ENCODE measurements around the gene HHAT.

HHAT gene

DNA sequence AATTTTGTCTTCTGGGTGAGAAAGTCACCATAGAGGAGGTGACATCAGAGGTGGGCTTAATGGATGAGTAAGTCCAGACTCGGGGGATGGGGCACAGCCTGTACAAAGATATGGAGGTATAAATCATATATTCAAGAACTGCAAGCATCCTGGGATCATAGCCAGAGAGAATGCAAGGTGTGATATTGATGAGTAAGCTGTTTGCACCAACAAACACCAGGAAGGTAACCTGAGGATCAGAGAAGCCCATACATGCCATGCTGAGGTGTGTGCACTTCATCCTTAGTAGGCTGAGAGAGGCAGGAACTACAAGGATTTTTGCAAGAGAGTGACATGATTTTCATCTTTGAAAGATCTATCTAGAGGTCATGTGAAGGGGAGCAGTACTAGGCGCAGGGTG is 306.4 kb downstream of the HHAT start:
- Histone ChIP-seq H2AFZ (ENCODE audit: low read depth, low read length) (no peak overlapping the region), H3K4me1 (ENCODE audit: control insufficient read depth, insufficient read depth, low read depth, low read length) (peaks cover 4% of the 10 kb centered on the region), H2BK15ac (ENCODE audit: low read depth, poor library complexity, severe bottlenecking) (no peak overlapping the region), H3K14ac (ENCODE audit: low read length in 2 of 2) (no peak overlapping the region), H3K23ac (ENCODE audit: low read length in 2 of 2) (no peak overlapping the region), H3K36me3 (ENCODE audit: control insufficient read depth in 1 of 2, insufficient read depth in 2 of 2, low read depth in 1 of 2, low read length in 2 of 2) (no peaks in the 10 kb centered on the region), H4K8ac (ENCODE audit: low read length) (no peak overlapping the region), H2BK120ac (ENCODE audit: low read depth, low read length) (no peak overlapping the region), H3K79me1 (replicated peaks; ENCODE audit: low read length, poor library complexity, severe bottlenecking) (peaks cover 3% of the 10 kb centered on the region), H2AK5ac (ENCODE audit: low read length, severe bottlenecking) (no peak overlapping the region), H3K27ac (ENCODE audit: low read length, poor library complexity, severe bottlenecking) (no peak overlapping the region), H2BK12ac (ENCODE audit: low read length in 2 of 2) (no peak overlapping the region), H4K91ac (ENCODE audit: low read length) (no peak overlapping the region), H3K4me2 (ENCODE audit: low read length, poor library complexity, severe bottlenecking) (no peak overlapping the region), H2BK5ac (ENCODE audit: low read depth, low read length, poor library complexity, severe bottlenecking) (no peak overlapping the region), H3K9me3 (ENCODE audit: control insufficient read depth, low read length) (no peaks in the 10 kb centered on the region), H3K18ac (ENCODE audit: low read depth in 1 of 2, low read length in 2 of 2) (no peak overlapping the region), H3K9ac (ENCODE audit: low read length) (no peak overlapping the region), H3K4me3 (ENCODE audit: insufficient read depth in 1 of 2, low read depth in 1 of 2, low read length in 2 of 2) (no peak overlapping the region), H3K27me3 (ENCODE audit: control insufficient read depth in 1 of 2, insufficient read depth in 1 of 2, low read length in 2 of 2) (peaks cover 0 to 4% of the 10 kb centered on the region in 2 experiments), H3K4ac (ENCODE audit: low read depth in 1 of 2, low read length in 2 of 2) (no peak overlapping the region)
- WGBS: 93% methylated on average over 2 of the region's 2 CpGs
- DNase-seq: no peak

DNA sequence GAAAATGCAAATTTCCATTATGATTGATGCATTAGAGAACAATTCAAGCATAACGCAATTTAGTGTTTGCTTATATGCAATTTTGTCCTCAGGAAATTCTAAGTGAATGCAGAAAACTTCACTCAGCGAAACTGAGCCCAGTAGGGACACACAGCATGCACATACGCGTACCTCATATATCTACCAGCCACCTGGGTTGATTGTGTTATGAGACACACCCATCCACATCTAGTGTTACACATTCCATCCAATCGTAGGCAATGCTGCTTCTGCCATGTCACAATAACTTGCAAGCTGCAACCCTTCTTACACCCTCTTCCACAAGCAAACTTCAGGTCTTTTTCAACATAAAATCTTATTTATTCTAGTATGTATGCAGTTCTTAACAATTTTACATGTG is 312.9 kb downstream of the HHAT start:
- Histone ChIP-seq H3K4ac (ENCODE audit: low read depth in 1 of 2, low read length in 2 of 2) (no peak overlapping the region), H3K4me1 (ENCODE audit: control insufficient read depth, insufficient read depth, low read depth, low read length) (no peaks in the 10 kb centered on the region), H3K4me2 (ENCODE audit: low read length, poor library complexity, severe bottlenecking) (no peak overlapping the region), H3K36me3 (ENCODE audit: control insufficient read depth in 1 of 2, insufficient read depth in 2 of 2, low read depth in 1 of 2, low read length in 2 of 2) (no peaks in the 10 kb centered on the region), H2BK5ac (ENCODE audit: low read depth, low read length, poor library complexity, severe bottlenecking) (no peak overlapping the region), H3K79me1 (replicated peaks; ENCODE audit: low read length, poor library complexity, severe bottlenecking) (peaks cover 2% of the 10 kb centered on the region), H2BK120ac (ENCODE audit: low read depth, low read length) (no peak overlapping the region), H4K8ac (ENCODE audit: low read length) (no peak overlapping the region), H3K9ac (ENCODE audit: low read length) (no peak overlapping the region), H3K9me3 (ENCODE audit: control insufficient read depth, low read length) (no peaks in the 10 kb centered on the region), H2AFZ (ENCODE audit: low read depth, low read length) (no peak overlapping the region), H3K4me3 (ENCODE audit: insufficient read depth in 1 of 2, low read depth in 1 of 2, low read length in 2 of 2) (no peak overlapping the region), H3K14ac (ENCODE audit: low read length in 2 of 2) (no peak overlapping the region), H2AK5ac (ENCODE audit: low read length, severe bottlenecking) (no peak overlapping the region), H3K27me3 (ENCODE audit: control insufficient read depth in 1 of 2, insufficient read depth in 1 of 2, low read length in 2 of 2) (no peaks in the 10 kb centered on the region), H2BK12ac (ENCODE audit: low read length in 2 of 2) (peak overlapping the region in 1 of 2 experiments; percentile 82), H4K91ac (ENCODE audit: low read length) (peak overlapping the region; percentile 35), H3K27ac (ENCODE audit: low read length, poor library complexity, severe bottlenecking) (no peak overlapping the region), H3K23ac (ENCODE audit: low read length in 2 of 2) (no peak overlapping the region), H2BK15ac (ENCODE audit: low read depth, poor library complexity, severe bottlenecking) (no peak overlapping the region), H3K18ac (ENCODE audit: low read depth in 1 of 2, low read length in 2 of 2) (peak overlapping the region in 1 of 2 experiments; percentile 43)
- WGBS: 91% methylated on average over 5 of the region's 5 CpGs
- DNase-seq: no peak

DNA sequence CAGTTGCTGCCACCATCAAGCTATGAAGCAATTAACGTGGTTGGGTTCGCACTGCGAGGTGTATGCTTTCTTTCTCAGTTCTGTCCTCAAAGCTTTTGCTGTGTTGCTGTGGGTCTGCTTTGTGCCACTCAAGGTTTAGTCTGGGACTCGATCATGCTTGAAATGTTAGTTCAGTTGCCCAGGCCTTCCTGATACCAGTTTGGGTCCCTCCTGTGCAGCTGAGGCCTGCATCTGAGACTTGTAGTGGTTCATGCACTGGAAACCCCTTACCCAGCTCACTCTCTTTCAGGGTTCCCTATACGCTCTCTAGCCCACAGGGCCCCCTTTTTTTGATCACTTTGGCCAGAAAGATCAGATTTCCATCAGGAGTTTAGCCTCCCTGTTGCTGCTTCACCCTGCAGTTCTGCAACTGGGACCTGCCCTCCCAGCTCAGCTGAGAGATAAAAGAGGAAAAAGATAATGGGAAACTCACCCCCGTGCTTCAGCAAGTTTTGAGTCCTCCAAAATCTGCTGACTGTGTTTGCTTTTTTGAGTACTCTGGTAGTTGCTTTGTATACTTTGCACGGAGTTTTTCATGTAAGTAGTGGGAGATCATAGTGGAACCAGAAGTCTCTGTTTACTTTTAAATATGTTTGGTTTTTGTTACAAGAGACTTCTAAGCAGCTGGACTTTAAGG is 317.0 kb downstream of the HHAT start:
- H2AFZ ChIP-seq (ENCODE audit: low read depth, low read length): no peak overlapping the region
- peak overlapping the region; percentile 4 for H4K91ac ChIP-seq (ENCODE audit: low read length)
- H3K4ac ChIP-seq (ENCODE audit: low read depth in 1 of 2, low read length in 2 of 2): peak overlapping the region in 1 of 2 experiments; percentile 19
- peaks cover 4% of the 10 kb centered on the region for H3K4me1 ChIP-seq (ENCODE audit: control insufficient read depth, insufficient read depth, low read depth, low read length)
- H3K4me3 ChIP-seq (ENCODE audit: insufficient read depth in 1 of 2, low read depth in 1 of 2, low read length in 2 of 2): no peak overlapping the region
- 76% methylated on average over 7 of the region's 7 CpGs for WGBS
- peaks cover 2% of the 10 kb centered on the region for H3K79me1 ChIP-seq (replicated peaks; ENCODE audit: low read length, poor library complexity, severe bottlenecking)
- no peak overlapping the region for H2BK5ac ChIP-seq (ENCODE audit: low read depth, low read length, poor library complexity, severe bottlenecking)
- no peaks in the 10 kb centered on the region for H3K27me3 ChIP-seq (ENCODE audit: control insufficient read depth in 1 of 2, insufficient read depth in 1 of 2, low read length in 2 of 2)
- H2BK15ac ChIP-seq (ENCODE audit: low read depth, poor library complexity, severe bottlenecking): no peak overlapping the region
- H3K23ac ChIP-seq (ENCODE audit: low read length in 2 of 2): no peak overlapping the region
- H2BK12ac ChIP-seq (ENCODE audit: low read length in 2 of 2): peak overlapping the region in 1 of 2 experiments; percentile 4
- H4K8ac ChIP-seq (ENCODE audit: low read length): no peak overlapping the region
- DNase-seq: peak; percentile 44
- H3K27ac ChIP-seq (ENCODE audit: low read length, poor library complexity, severe bottlenecking): no peak overlapping the region
- no peak overlapping the region for H2AK5ac ChIP-seq (ENCODE audit: low read length, severe bottlenecking)
- H3K9ac ChIP-seq (ENCODE audit: low read length): no peak overlapping the region
- H3K36me3 ChIP-seq (ENCODE audit: control insufficient read depth in 1 of 2, insufficient read depth in 2 of 2, low read depth in 1 of 2, low read length in 2 of 2): no peaks in the 10 kb centered on the region
- H2BK120ac ChIP-seq (ENCODE audit: low read depth, low read length): no peak overlapping the region
- no peak overlapping the region for H3K4me2 ChIP-seq (ENCODE audit: low read length, poor library complexity, severe bottlenecking)
- no peaks in the 10 kb centered on the region for H3K9me3 ChIP-seq (ENCODE audit: control insufficient read depth, low read length)
- H3K18ac ChIP-seq (ENCODE audit: low read depth in 1 of 2, low read length in 2 of 2): peak overlapping the region; percentile 16 to 54
- H3K14ac ChIP-seq (ENCODE audit: low read length in 2 of 2): no peak overlapping the region

DNA sequence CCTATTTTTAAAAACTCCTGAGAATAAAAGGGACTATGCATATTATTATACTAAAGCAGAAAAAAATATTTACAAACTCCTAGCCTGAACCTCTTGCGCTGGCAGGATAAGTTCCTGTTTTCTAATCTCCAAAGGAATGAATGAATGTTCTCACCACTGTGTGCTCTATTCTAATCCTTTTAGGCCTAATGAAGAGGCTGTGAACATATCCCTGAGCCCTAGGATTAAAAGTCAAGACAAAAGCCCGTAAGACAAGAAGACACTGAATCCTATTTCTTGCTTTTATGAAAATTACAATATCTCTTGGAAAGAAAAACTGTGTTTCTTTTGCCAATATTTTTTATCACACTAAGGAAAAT is 317.5 kb downstream of the HHAT start:
- H2AFZ ChIP-seq (ENCODE audit: low read depth, low read length): no peak overlapping the region
- no peak overlapping the region for H2BK15ac ChIP-seq (ENCODE audit: low read depth, poor library complexity, severe bottlenecking)
- no peak overlapping the region for H2BK120ac ChIP-seq (ENCODE audit: low read depth, low read length)
- no peak overlapping the region for H3K9ac ChIP-seq (ENCODE audit: low read length)
- peaks cover 2% of the 10 kb centered on the region for H3K79me1 ChIP-seq (replicated peaks; ENCODE audit: low read length, poor library complexity, severe bottlenecking)
- no peak overlapping the region for H2AK5ac ChIP-seq (ENCODE audit: low read length, severe bottlenecking)
- H3K27ac ChIP-seq (ENCODE audit: low read length, poor library complexity, severe bottlenecking): no peak overlapping the region
- H2BK5ac ChIP-seq (ENCODE audit: low read depth, low read length, poor library complexity, severe bottlenecking): no peak overlapping the region
- H3K9me3 ChIP-seq (ENCODE audit: control insufficient read depth, low read length): no peaks in the 10 kb centered on the region
- DNase-seq: no peak
- H2BK12ac ChIP-seq (ENCODE audit: low read length in 2 of 2): no peak overlapping the region
- H3K4me3 ChIP-seq (ENCODE audit: insufficient read depth in 1 of 2, low read depth in 1 of 2, low read length in 2 of 2): no peak overlapping the region
- no peak overlapping the region for H3K23ac ChIP-seq (ENCODE audit: low read length in 2 of 2)
- no peak overlapping the region for H3K4ac ChIP-seq (ENCODE audit: low read depth in 1 of 2, low read length in 2 of 2)
- no peaks in the 10 kb centered on the region for H3K36me3 ChIP-seq (ENCODE audit: control insufficient read depth in 1 of 2, insufficient read depth in 2 of 2, low read depth in 1 of 2, low read length in 2 of 2)
- no peak overlapping the region for H3K18ac ChIP-seq (ENCODE audit: low read depth in 1 of 2, low read length in 2 of 2)
- H3K4me2 ChIP-seq (ENCODE audit: low read length, poor library complexity, severe bottlenecking): no peak overlapping the region
- 29% methylated on average over 1 of the region's 2 CpGs for WGBS
- H4K91ac ChIP-seq (ENCODE audit: low read length): no peak overlapping the region
- no peak overlapping the region for H4K8ac ChIP-seq (ENCODE audit: low read length)
- H3K4me1 ChIP-seq (ENCODE audit: control insufficient read depth, insufficient read depth, low read depth, low read length): peaks cover 4% of the 10 kb centered on the region
- no peak overlapping the region for H3K14ac ChIP-seq (ENCODE audit: low read length in 2 of 2)
- H3K27me3 ChIP-seq (ENCODE audit: control insufficient read depth in 1 of 2, insufficient read depth in 1 of 2, low read length in 2 of 2): no peaks in the 10 kb centered on the region

All from mesenchymal stem cell (in vitro differentiated cells and primary cell).